H1 (cell line): Measurements from ENCODE around the gene DPM3. TPM values are rescaled to one million over a fixed set of nuclear protein-coding genes. Genes with fewer than 3 reads are reported as not detected.

Source experiments
- ATF2 ChIP-seq: IDR thresholded peaks from 2 replicates; pipeline ENCODE4 v1.6.1; 2012; ENCODE audit warnings: low read length, inconsistent platforms
- BCL11A ChIP-seq, 2 experiments: IDR thresholded peaks; one replicate each; pipeline ENCODE4 v1.6.1; 2011; ENCODE audit warnings: low read depth in 2 of 2, low read length in 2 of 2, mild to moderate bottlenecking in 2 of 2
- CBX8 ChIP-seq: fragments of 300-800, 300-1000 bp; sonication (generic); IDR thresholded peaks from 2 replicates; pipeline ENCODE4 v1.7.1; 2016; ENCODE audit warnings: low read depth, low read length, borderline replicate concordance
- JUND ChIP-seq: IDR thresholded peaks from 2 replicates; pipeline ENCODE4 v1.6.1; 2011; ENCODE audit warnings: mild to moderate bottlenecking, improper control_type of control experiment, low read length
- POLR2AphosphoS5 ChIP-seq: IDR thresholded peaks from 2 replicates; pipeline ENCODE4 v1.6.1; 2011; ENCODE audit warnings: low read depth, low read length
- POU5F1 ChIP-seq: IDR thresholded peaks from 2 replicates; pipeline ENCODE4 v1.6.1; 2011; ENCODE audit warnings: low read depth, mild to moderate bottlenecking, low read length, moderate library complexity
- polyA plus RNA-seq, 7 experiments: library from polyadenylated mRNA; depleted of rRNA in 3 of 7; stranded (reverse) in 5 of 7; unstranded in 2 of 7; fragments of >200 nt in 5 of 7; fragments of 200-250 nt in 2 of 7; gene quantifications; 1 replicate in 5 of 7; 2 replicates in 1 of 7; 4 replicates in 1 of 7; pipeline versions ENCODE4 v1.2.1 to v1.2.3, GENCODE V29; 2011 to 2013; ENCODE audit warnings: missing spikeins in 2 of 7, mixed read lengths in 2 of 7
- total RNA-seq: library from RNA; stranded (reverse); fragmentation: NEBNext Ultra II Directional; extraction: Animal tissue kit (Norgen Biotek cat#: 25700); gene quantifications from 2 replicates; pipeline ENCODE4 v1.2.1, GENCODE V29; 2021
- TF ChIP-seq, protein P1 (sequence below), 3 experiments: IDR thresholded peaks; 1 replicate in 2 of 3; 2 replicates in 1 of 3; pipeline versions ENCODE4 v1.5.1 to v1.6.1; 2011; ENCODE audit warnings: low read length in 3 of 3, mild to moderate bottlenecking in 3 of 3, inconsistent platforms in 2 of 3, low read depth in 1 of 3, moderate library complexity in 1 of 3; ENCODE audit not compliant: insufficient read depth in 1 of 3; ENCODE audit errors: control extremely low read depth in 1 of 3
- TF ChIP-seq, protein P2 (sequence below): IDR thresholded peaks from 2 replicates; pipeline ENCODE4 v1.6.1; 2012; ENCODE audit warnings: inconsistent platforms

The DPM3 gene
- total and polyA plus RNA-seq, 2 of the 8 experiments (the other 6 are each of a cell fraction or from before 2014, with no cell fraction given) = 44.8 to 227 TPM

DNA sequence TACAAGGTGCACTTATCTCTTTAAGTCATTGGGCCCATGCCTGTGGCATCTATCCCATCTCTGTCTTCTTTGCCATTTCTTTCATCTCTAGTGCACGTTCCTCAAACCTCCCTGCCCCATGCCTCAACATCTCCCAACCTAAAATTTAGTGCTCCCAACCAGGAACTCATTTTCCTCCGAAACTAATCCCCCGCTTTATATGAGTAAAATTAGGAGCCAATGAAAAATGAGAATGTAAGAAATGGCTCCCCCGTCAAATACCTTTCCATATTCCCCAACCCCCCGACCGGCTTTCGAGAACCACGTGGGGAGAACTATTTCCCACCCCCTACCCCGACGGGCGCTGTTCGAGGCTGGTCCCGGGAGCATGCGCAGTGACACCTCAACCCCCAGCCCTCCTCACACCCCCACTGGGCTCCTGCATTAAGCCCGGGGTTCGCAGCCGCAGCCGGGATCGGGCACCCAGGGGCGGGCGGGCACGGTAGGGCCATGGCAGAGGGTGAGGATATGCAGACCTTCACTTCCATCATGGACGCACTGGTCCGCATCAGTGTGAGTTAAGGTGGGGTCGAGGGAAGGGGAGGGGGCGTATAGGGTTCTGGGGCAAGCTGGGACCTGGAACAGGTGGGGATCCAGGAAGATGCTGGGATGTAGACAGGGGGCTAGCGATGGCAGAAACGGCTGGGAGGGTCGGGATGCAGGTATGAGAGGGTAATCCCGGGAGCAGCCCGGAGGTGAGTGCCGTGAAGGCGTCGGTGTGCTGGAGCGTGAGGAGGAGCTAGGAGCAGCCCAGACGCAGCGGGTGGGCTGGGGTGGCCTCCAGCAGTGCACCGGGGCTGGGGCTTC is 33.4 kb upstream of the DPM3 start, which contains the start of gene TRIM46 (continued):
- TF ChIP-seq CBX8 (no peak), ATF2 (no peak), POLR2AphosphoS5 (no peak), JUND (no peak), BCL11A (IDR thresholded peaks at IDR 0.05; ENCODE audit: low read depth in 2 of 2, low read length in 2 of 2) (no peak), POU5F1 (no peak)
- TF ChIP-seq, protein P1, sequence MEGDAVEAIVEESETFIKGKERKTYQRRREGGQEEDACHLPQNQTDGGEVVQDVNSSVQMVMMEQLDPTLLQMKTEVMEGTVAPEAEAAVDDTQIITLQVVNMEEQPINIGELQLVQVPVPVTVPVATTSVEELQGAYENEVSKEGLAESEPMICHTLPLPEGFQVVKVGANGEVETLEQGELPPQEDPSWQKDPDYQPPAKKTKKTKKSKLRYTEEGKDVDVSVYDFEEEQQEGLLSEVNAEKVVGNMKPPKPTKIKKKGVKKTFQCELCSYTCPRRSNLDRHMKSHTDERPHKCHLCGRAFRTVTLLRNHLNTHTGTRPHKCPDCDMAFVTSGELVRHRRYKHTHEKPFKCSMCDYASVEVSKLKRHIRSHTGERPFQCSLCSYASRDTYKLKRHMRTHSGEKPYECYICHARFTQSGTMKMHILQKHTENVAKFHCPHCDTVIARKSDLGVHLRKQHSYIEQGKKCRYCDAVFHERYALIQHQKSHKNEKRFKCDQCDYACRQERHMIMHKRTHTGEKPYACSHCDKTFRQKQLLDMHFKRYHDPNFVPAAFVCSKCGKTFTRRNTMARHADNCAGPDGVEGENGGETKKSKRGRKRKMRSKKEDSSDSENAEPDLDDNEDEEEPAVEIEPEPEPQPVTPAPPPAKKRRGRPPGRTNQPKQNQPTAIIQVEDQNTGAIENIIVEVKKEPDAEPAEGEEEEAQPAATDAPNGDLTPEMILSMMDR (IDR thresholded peaks at IDR 0.05; ENCODE audit: control extremely low read depth in 1 of 3, insufficient read depth in 1 of 3, low read depth in 1 of 3, low read length in 3 of 3) = no peak
- TF ChIP-seq, protein P2, sequence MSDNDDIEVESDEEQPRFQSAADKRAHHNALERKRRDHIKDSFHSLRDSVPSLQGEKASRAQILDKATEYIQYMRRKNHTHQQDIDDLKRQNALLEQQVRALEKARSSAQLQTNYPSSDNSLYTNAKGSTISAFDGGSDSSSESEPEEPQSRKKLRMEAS = peak; percentile 27; the same call in 1 of the 2 replicates
